Measurements from ENCODE around the gene XRCC4. TPM values are rescaled to one million over a fixed set of nuclear protein-coding genes. Genes with fewer than 3 reads are reported as not detected.

Gene XRCC4
- total and polyA plus RNA-seq, 4 donors = 2.3 to 4.9 (median 3.0) TPM

- H3K9me3 ChIP-seq (ENCODE audit: control insufficient read depth in 4 of 4, low read length in 3 of 4) = peaks cover 0 to 1% (median 0%) of the 10 kb centered on the region in 4 donors
- H3K4me3 ChIP-seq (ENCODE audit: low read depth in 1 of 3, low read length in 3 of 3) = no peak overlapping the region
- no peak overlapping the region for H3K27ac ChIP-seq (ENCODE audit: low read depth in 1 of 2, low read length in 2 of 2)
- H3K9ac ChIP-seq (ENCODE audit: low read depth in 1 of 2, low read length in 2 of 2) = no peak overlapping the region
- TF ChIP-seq RAD21 (IDR thresholded peaks at IDR 0.05) (no peak), HNF4A (conservative IDR thresholded peaks at IDR 0.05) (no peak), TAF1 (conservative IDR thresholded peaks at IDR 0.05) (no peak), CTCF (IDR thresholded peaks at IDR 0.05; ENCODE audit: low read depth, low read length, missing input control) (no peak), HNF4G (IDR thresholded peaks at IDR 0.05) (no peak), REST (IDR thresholded peaks at IDR 0.05) (no peak), GABPA (IDR thresholded peaks at IDR 0.05 in 1 of 2, conservative IDR thresholded peaks at IDR 0.05 in 1 of 2) (no peak), RXRA (IDR thresholded peaks at IDR 0.05) (no peak), EGR1 (IDR thresholded peaks at IDR 0.05; ENCODE audit: low read depth in 2 of 2) (no peak), SP1 (IDR thresholded peaks at IDR 0.05) (no peak), NR2F2 (IDR thresholded peaks at IDR 0.05) (no peak), FOXA1 (IDR thresholded peaks at IDR 0.05) (no peak), JUND (IDR thresholded peaks at IDR 0.05) (no peak), FOXA2 (IDR thresholded peaks at IDR 0.05) (no peak), ZBTB33 (IDR thresholded peaks at IDR 0.05) (no peak), ATF3 (IDR thresholded peaks at IDR 0.05) (no peak), YY1 (IDR thresholded peaks at IDR 0.05) (no peak), MAX (IDR thresholded peaks at IDR 0.05) (no peak)
- no peak for DNase-seq (ENCODE audit: low spot score)
- H3K36me3 ChIP-seq (ENCODE audit: control insufficient read depth in 4 of 4, insufficient read depth in 3 of 4, low read depth in 1 of 4, low read length in 3 of 4) = no peaks in the 10 kb centered on the region
- WGBS = 93% methylated on average over 2 of the region's 2 CpGs
- no peaks in the 10 kb centered on the region for H3K27me3 ChIP-seq (ENCODE audit: control insufficient read depth in 4 of 4, insufficient read depth in 4 of 4, low read length in 3 of 4)
- no peaks in the 10 kb centered on the region for H3K4me1 ChIP-seq (ENCODE audit: control insufficient read depth in 4 of 4, insufficient read depth in 4 of 4, low read length in 3 of 4)
These were observed 265.1 kb downstream of the XRCC4 start for GRCh38 chr5:83342465-83342864.
